ENCODE measurements around the gene TLL1. TPM values are rescaled to one million over a fixed set of nuclear protein-coding genes. Genes with fewer than 3 reads are reported as not detected.

The TLL1 gene
- 1 to 10 TPM; 1.6 to 2.1 (median 1.9) TPM for polyA plus RNA-seq (ENCODE audit: insufficient read length in 3 of 3)
- long read RNA-seq, donor 1 = 0 reads
- long read RNA-seq, donor 2 = 0 reads
- long read RNA-seq, donor 3 = 0 reads
- long read RNA-seq, donor 4 = 0 reads
- long read RNA-seq, donor 5 = 0 reads
- long read RNA-seq, donor 6 = 0 reads
- long read RNA-seq, donor 7 = 0 reads
- long read RNA-seq, donor 8 = 0 reads
- long read RNA-seq, donor 9 = 0 reads
- long read RNA-seq, donor 10 = 0 reads
- long read RNA-seq, donor 11 = 0 reads
- long read RNA-seq, donor 12, full-length matches to known transcripts = 1 of 1 reads
- long read RNA-seq, donor 12, partial matches to known transcripts = 0 of 1 reads
- long read RNA-seq, donor 12, other reads (novel, unspliced or antisense) = 0 of 1 reads
- long read RNA-seq, donor 13 = 0 reads
- long read RNA-seq, donor 14 = 0 reads
- long read RNA-seq, donor 15 = 0 reads
- long read RNA-seq, donor 16 = 0 reads

DNA sequence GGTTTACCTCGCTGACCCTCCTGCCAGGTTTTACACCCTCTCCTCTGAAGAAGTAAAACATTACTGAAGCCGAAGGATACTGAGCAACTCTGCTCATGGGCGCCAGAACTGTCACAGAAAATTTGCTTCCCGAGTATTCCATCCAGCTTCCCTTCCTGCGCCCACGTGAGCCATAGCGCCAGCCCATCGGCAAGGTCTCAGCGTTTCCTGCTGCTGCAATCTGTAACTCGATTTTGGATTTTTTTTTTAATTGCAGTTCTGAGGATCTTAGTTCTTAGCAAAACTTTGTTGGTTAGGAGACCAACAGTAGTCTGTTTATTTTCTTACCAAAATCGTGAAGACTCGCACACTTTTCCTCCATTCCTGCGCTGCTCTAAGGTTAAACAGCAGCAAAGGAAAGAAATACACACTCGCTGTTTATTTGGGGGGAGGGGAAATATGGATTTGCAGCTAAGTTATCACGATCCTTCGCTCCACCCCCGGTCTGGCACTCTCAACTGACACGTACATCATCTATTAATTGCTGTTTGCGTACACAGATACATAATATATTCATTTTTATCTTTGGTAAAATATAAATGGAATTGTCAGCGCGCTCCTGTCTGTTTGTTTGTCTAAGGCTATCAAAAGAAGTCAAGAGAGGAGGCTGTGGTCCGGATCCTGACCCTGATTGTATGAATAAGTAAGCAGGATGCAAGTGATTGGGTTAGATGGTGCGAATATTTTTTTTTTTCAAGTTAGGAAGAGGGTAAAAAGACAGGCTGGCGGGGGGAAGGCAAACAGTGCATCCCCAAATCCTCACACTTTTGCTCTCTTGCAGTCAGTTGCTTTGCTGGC, at the start of gene TLL1:
Gene TLL1, plus strand, starts transcription at position 777 of the 837 bp plus-strand sequence. CDS start 668 bp downstream, outside the sequence.
- DNase-seq (ENCODE audit: extremely low read depth in 1 of 11, low read depth in 9 of 11, low spot score in 4 of 11) = peak in 3 of 11 donors; percentile 13 to 22 (median 14)

- DNase-seq (ENCODE audit: extremely low read depth in 1 of 11, low read depth in 9 of 11, low spot score in 4 of 11) = no peak
Observed at GRCh38 chr4:165826166-165826565, 46.9 kb upstream of the TLL1 start.

DNA sequence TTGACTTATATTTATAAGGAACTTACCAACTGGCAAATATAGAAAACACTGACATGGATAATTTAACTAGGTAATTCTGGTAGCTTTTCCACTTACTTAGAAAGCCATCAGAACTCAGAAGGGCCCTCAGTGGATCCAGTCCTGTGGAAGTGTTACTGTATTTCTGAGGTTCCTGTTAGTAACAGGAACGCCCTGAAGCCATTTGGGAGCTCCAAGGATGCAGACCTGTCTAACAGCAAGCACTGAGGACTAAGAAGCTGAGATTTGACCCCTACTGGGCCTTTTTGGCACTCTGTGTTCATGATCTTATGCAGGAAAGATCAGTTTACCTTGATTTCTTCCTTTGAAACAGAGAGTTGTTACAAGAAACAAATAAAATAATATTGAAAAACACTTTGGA, 46.0 kb upstream of the TLL1 start:
- DNase-seq (ENCODE audit: extremely low read depth in 1 of 11, low read depth in 9 of 11, low spot score in 4 of 11) = no peak

- DNase-seq (ENCODE audit: extremely low read depth in 1 of 11, low read depth in 9 of 11, low spot score in 4 of 11) = no peak
Observed at GRCh38 chr4:165828928-165829327, 44.1 kb upstream of the TLL1 start.

DNA sequence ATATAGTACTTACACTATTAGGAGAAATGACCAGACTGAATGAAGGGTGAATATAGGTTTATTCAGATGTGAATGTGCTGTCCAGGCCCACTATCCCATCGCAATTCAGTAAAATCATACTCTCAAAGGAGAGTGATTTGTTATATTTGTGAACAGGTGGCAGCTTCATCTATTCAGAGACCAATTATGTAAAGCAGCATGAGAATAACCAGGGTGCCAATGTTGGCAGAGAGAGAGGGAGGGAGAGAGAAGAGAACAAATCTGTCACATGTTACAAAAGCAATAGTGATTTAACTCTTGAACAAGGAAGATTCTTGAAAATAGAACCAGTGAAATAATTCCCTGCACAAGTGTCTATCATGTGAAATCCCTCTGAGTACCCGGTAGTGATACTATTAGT, 38.9 kb upstream of the TLL1 start:
- no peak for DNase-seq (ENCODE audit: extremely low read depth in 1 of 11, low read depth in 9 of 11, low spot score in 4 of 11)

- peak in 2 of 11 donors; percentile 3 to 4 for DNase-seq (ENCODE audit: extremely low read depth in 1 of 11, low read depth in 9 of 11, low spot score in 4 of 11)
Observed at GRCh38 chr4:165838575-165838974, 34.5 kb upstream of the TLL1 start.

DNA sequence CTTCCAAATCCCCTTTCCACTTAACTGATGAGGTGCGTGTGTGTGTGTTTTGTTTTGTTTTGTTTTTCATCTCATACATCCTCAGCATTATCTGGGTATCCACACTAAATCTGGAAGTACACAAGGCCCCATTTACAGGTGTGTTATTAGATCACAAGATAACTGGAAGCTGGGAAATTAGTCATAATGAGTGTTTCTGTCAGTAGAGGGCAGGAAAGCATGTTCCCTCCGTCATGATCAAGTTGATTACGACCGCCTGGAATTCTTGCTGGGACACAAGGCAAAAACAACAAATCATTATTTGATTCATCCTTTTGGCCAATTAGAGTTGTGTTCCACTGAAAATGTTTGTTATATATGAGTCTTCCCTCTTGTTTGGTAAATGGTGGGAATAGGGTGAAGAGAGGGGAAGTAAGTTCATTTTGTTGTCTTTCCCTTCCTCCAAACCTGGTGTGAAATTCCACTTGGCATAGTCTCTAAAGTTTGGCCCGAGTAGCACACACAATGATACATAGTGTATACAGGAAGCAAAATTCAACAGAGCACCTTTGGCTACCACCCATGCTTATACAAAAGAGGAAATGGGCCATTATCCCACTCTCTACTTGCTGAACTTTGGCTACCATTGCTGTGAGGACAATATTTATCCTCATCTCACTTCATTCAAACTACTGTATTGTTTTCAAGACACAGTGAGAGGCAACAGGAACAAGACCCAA, 33.3 kb upstream of the TLL1 start:
- no peak for DNase-seq (ENCODE audit: extremely low read depth in 1 of 11, low read depth in 9 of 11, low spot score in 4 of 11)

GRCh38 chr4:165842684-165843083, 30.4 kb upstream of the TLL1 start:
- DNase-seq (ENCODE audit: extremely low read depth in 1 of 11, low read depth in 9 of 11, low spot score in 4 of 11) = no peak

DNA sequence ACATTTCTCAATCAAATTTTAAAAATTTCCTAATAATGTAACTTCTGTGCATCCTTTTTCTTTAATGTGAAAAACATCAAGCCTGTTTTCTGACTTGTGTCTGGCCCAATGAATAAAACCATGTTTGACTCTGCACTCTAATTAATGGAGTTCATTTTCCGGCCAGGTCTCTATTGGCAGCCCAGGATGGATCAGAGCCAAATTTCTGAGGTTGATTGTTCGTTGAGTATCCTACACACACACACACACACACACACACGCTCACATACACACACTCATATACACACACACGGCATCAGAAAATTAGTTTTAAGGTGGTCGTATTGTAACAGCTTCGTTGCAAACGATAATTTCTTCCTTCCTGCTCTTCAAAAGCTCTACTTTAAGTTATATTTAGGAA, 28.9 kb upstream of the TLL1 start:
- peak in 1 of 11 donors; percentile 12 for DNase-seq (ENCODE audit: extremely low read depth in 1 of 11, low read depth in 9 of 11, low spot score in 4 of 11)

DNA sequence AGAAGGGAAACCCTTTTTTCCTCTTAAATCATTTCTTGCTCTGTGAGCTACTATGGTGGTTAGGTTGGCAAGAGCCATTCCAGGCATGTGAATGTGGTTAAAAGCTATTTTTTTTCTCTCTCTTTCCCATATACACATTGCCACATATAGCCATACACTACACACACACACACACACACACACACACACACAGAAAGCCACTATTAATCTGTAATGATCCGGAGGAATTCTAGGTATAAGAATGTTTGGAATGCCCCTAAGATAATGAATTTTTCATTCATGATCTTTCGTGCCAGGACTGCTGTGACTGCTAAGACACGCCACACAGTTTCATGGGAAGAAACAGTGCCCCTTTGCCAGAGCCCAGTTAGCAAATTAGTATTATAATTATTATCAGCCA, 21.8 kb upstream of the TLL1 start:
- DNase-seq (ENCODE audit: extremely low read depth in 1 of 11, low read depth in 9 of 11, low spot score in 4 of 11) = no peak

GRCh38 chr4:165855191-165855590, 17.8 kb upstream of the TLL1 start:
- DNase-seq (ENCODE audit: extremely low read depth in 1 of 11, low read depth in 9 of 11, low spot score in 4 of 11) = no peak

GRCh38 chr4:165861363-165861762, 11.7 kb upstream of the TLL1 start:
- DNase-seq (ENCODE audit: extremely low read depth in 1 of 11, low read depth in 9 of 11, low spot score in 4 of 11) = no peak

DNA sequence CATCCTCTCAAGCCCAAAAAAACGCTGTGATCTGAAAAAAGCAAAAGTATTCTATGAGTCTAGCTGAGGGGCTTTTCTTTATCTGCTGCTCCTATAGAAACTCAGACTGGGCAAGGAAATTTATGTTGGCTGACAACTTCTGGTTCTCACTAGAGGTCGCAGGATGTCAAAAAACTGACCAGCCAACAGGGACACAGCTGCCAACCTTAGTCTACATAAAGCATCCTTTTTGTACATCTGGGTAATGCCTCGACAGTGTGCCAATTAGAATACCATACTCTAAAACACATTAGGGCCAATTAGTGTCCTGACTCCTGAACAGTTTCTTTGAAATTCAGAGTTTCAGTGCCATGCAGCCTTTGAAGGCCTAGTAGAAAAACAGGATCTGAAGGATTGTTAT, 8.8 kb upstream of the TLL1 start:
- DNase-seq (ENCODE audit: extremely low read depth in 1 of 11, low read depth in 9 of 11, low spot score in 4 of 11) = no peak

GRCh38 chr4:165866019-165866650, 6.9 kb upstream of the TLL1 start:
- DNase-seq (ENCODE audit: extremely low read depth in 1 of 11, low read depth in 9 of 11, low spot score in 4 of 11) = no peak

DNA sequence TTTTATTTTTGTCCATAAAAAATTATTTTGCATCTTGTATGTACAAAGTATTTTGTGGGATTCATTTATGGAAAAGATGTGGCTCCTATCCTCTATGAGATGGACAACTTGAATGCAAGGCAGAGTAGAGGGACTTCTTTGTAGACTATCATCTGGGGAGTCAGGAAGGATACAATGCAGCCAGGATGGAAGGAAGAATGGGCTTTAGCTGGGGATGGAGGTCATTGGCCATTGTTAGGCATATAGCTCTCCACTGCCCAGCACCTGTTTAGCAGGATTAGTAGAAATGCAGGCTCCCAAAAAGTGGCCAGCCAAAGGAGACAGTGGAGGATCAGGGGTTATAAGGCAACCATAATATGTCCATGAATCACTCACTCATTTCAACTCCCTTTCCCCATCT, 5.1 kb upstream of the TLL1 start:
- DNase-seq (ENCODE audit: extremely low read depth in 1 of 11, low read depth in 9 of 11, low spot score in 4 of 11) = no peak

- peak in 4 of 11 donors; percentile 20 to 35 (median 26) for DNase-seq (ENCODE audit: extremely low read depth in 1 of 11, low read depth in 9 of 11, low spot score in 4 of 11)
Observed at GRCh38 chr4:165873298-165874071, 448 bp downstream of the TLL1 start.

- peak in 4 of 11 donors; percentile 7 to 24 (median 12) for DNase-seq (ENCODE audit: extremely low read depth in 1 of 11, low read depth in 9 of 11, low spot score in 4 of 11)
Observed at GRCh38 chr4:165874072-165874790, 1.2 kb downstream of the TLL1 start.
